HG03103 (cell line): Measurements from ENCODE around the gene TSPY4.
"Not testable (repeated sequence)": the region's sequence is repeated elsewhere in the genome, so short reads cannot be mapped to it uniquely, and the experiment has no call there.

Experiments used
- ATAC-seq: cut with Tn5 transposase; IDR thresholded peaks from one replicate; pipeline ENCODE4 v1.9.1; 2021; ENCODE audit warnings: low read depth; ENCODE audit not compliant: unreplicated experiment

The TSPY4 gene, protein sequence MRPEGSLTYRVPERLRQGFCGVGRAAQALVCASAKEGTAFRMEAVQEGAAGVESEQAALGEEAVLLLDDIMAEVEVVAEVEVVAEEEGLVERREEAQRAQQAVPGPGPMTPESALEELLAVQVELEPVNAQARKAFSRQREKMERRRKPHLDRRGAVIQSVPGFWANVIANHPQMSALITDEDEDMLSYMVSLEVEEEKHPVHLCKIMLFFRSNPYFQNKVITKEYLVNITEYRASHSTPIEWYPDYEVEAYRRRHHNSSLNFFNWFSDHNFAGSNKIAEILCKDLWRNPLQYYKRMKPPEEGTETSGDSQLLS

DNA sequence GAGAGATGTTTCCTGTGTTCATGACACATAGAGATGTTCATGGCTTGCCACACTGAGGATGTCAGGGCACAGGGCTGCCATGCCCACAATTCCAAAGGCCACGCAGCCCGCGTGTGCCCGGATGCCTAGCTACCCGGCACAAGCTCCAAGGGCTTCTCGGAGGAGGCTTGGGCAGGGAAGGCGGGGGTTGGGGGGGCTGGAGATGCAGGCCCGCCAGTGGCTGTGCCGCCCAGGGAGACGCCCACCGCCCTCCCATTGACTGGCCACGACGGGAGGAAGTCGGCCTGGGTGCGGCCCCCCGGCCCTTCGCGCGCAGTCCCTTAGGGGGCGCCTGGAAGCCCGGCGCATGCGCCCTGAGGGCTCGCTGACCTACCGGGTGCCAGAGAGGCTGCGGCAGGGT is at the start of gene TSPY4:
TSPY4 (plus strand) TSS at position 301 of the 400 bp plus-strand sequence; CDS start at position 347, 46 bp downstream.
- not testable (repeated sequence) for ATAC-seq

DNA sequence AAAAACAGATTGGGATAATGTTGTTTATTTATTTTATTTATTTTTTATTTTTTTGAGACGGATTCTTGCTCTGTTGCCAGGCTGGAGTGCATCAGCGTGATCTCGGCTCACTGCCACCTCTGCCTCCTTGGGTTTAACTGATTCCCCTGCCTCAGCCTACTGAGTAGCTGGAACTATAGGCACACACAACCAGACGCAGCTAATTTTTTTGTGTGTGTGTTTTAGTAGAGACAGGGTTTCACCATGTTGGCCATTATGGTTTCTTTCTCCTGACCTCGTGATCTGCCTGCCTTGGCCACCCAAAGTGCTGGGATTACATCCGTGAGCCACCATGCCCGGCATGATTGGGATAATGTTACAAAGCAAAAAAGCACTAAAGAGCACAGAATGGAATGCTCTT is 16.3 kb upstream of the TSPY4 start:
- ATAC-seq, result no peak

DNA sequence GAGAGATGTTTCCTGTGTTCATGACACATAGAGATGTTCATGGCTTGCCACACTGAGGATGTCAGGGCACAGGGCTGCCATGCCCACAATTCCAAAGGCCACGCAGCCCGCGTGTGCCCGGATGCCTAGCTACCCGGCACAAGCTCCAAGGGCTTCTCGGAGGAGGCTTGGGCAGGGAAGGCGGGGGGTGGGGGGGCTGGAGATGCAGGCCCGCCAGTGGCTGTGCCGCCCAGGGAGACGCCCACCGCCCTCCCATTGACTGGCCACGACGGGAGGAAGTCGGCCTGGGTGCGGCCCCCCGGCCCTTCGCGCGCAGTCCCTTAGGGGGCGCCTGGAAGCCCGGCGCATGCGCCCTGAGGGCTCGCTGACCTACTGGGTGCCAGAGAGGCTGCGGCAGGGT is 20.2 kb downstream of the TSPY4 start, which contains the start of gene TSPY8:
TSPY8 (plus strand) TSS at position 301 of the 400 bp plus-strand sequence; CDS start at position 347, 46 bp downstream.
- ATAC-seq, result not testable (repeated sequence)
